ENCODE data around the gene LGALS4. TPM values are rescaled to one million over a fixed set of nuclear protein-coding genes. Genes with fewer than 3 reads are reported as not detected.

LGALS4 gene
- polyA plus RNA-seq, 1 experiment, result 0.07 TPM

GRCh38 chr19:38850436-38850975 lies 37.8 kb upstream of the LGALS4 start:
- peak overlapping the region; percentile 91 for H3K27ac ChIP-seq (ENCODE audit: low read depth, low read length)
- DNase-seq (ENCODE audit: low read depth, low spot score), result peak; percentile 100
- peak; percentile 23; the same call in 1 of the 2 replicates for TF ChIP-seq CTCF (IDR thresholded peaks at IDR 0.05; ENCODE audit: low read depth, low read length)
- ChIA-PET POLR2A (interaction anchor here (0.6 kb wide), 1 partner anchor 110 kb away, joined by 3 read pairs; no protein-coding TSS in a partner anchor), CTCF (no interaction called here)
- H3K27me3 ChIP-seq (ENCODE audit: control insufficient read depth, insufficient read depth, low read length), result no peaks in the 10 kb centered on the region
- H3K4me3 ChIP-seq (ENCODE audit: low read depth, low read length), result peak overlapping the region; percentile 67
- H3K9me3 ChIP-seq (ENCODE audit: control insufficient read depth, insufficient read depth, low read length), result no peaks in the 10 kb centered on the region; the same call in 1 of the 2 replicates

GRCh38 chr19:38849860-38850435 lies 37.2 kb upstream of the LGALS4 start, which contains the start of gene HNRNPL:
TSS of gene HNRNPL (minus strand) at chr19:38849986. CDS start at chr19:38849966, 20 bp downstream.
- Histone ChIP-seq H3K4me3 (ENCODE audit: low read depth, low read length) (peak within 1 kb of the TSS; percentile 67), H3K27ac (ENCODE audit: low read depth, low read length) (peak within 1 kb of the TSS; percentile 91), H3K27me3 (ENCODE audit: control insufficient read depth, insufficient read depth, low read length) (no peaks in the 10 kb centered on the region), H3K9me3 (ENCODE audit: control insufficient read depth, insufficient read depth, low read length) (no peaks in the 10 kb centered on the region; the same call in 1 of the 2 replicates)
- POLR2A ChIA-PET, result interaction anchor here (1.0 to 1.4 kb wide), 7 partner anchors 11 to 231 kb away, joined by 4 to 14 read pairs (median 7); partner anchors contain the start of genes ECH1, EIF3K, MRPS12 and NFKBIB
- peak; percentile 54 for TF ChIP-seq CTCF (IDR thresholded peaks at IDR 0.05; ENCODE audit: low read depth, low read length)
- CTCF ChIA-PET, result interaction anchor here (0.6 to 1.1 kb wide), 3 partner anchors 37 to 115 kb away, joined by 3 to 5 read pairs (median 4); no protein-coding TSS in a partner anchor
- no peak for DNase-seq (ENCODE audit: low read depth, low spot score)

DNA sequence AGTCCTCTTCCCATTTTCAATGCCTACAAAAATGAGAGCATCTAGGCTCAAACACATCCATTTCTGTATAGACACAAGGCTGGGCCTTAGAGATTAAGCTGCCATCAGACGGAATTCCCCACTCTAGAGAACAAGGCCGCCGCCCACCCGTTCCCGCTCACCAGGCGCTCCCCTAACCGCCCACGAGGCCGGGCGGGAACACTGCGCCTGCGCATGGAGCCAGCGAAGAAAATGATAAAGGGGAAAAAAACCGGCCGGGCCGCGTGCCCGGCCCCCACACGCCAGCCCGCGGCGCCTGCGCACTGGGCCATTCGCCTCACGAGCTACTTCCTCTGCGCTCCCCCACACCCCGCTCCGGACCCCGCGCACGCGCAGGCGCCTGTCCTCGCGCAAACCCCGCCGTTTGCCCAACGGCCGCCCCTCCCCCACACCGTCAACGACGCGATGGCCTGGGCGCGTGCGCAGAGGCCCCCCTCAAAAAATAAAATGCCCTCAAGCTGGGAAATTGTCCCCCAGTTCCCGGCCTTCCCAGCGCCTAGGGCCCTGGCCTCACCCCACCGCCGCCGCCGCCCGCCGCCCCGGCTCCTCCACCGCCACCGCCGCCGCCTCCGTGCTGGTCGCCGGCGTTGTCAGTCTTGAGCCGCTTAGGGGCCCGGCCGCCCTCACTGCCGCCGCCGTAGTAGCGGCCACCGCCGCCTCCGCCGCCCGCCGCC lies 36.6 kb upstream of the LGALS4 start:
- Histone ChIP-seq H3K9me3 (ENCODE audit: control insufficient read depth, insufficient read depth, low read length) (no peaks in the 10 kb centered on the region; the same call in 1 of the 2 replicates), H3K27ac (ENCODE audit: low read depth, low read length) (peak overlapping the region; percentile 77), H3K27me3 (ENCODE audit: control insufficient read depth, insufficient read depth, low read length) (no peaks in the 10 kb centered on the region), H3K4me3 (ENCODE audit: low read depth, low read length) (peak overlapping the region; percentile 65)
- DNase-seq (ENCODE audit: low read depth, low spot score), result peak; percentile 89
- no peak for TF ChIP-seq CTCF (IDR thresholded peaks at IDR 0.05; ENCODE audit: low read depth, low read length)
- ChIA-PET CTCF (interaction anchor here (0.6 to 1.1 kb wide), 5 partner anchors 20 to 593 kb away, joined by 3 to 5 read pairs (median 4); partner anchors contain the start of gene PPP1R14A), POLR2A (interaction anchor here (0.5 to 1.4 kb wide), 12 partner anchors 9 to 598 kb away, joined by 3 to 14 read pairs (median 6); partner anchors contain the start of genes ACTN4, CCER2, ECH1 and EIF3K)

DNA sequence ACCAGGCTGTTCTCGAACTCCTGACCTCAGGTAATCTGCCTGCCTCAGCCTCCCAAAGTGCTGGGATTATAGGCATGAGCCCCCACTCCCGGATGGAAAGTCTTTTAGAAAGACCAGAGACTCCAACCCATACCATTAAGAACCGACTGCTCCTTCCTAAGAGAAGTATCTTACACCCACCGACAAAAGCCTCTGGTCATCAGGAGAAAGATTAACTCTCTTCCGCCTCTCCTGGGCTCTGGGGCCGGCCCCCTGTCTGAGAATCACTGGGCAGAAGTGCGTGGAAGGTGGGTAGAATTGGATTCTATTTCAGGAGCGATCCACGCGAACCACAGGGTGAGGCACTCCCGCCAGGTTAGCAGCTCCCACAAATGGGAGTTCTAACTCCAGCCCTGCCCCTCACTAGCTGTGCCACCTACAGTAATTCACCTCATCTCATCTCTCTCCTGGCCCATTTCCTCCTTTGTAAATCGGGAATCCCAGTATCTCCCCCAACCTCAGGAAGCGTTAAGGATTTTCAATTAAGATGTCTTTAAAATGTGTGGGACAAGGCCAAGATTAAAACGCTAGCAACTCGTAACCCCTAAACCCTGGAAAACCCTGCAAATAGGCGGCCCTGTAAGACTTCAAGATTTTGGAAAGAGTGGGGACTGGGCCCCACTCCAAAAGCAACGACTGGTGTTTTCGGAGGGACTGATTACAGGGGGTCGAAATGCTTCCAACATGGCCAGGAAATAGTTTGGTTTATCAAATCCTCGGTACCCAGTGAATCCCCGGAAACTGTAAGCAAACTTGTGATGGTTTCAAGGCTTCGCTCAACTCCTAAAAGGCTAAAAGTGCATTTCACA lies 35.8 kb upstream of the LGALS4 start:
- POLR2A ChIA-PET, result interaction anchor here (0.5 to 1.4 kb wide), 12 partner anchors 9 to 597 kb away, joined by 3 to 14 read pairs (median 6); partner anchors contain the start of genes ACTN4, CCER2, ECH1 and EIF3K

More for the DNA sequence above, 35.8 kb upstream of the LGALS4 start:
- no peak for DNase-seq (ENCODE audit: low read depth, low spot score)
- Histone ChIP-seq H3K4me3 (ENCODE audit: low read depth, low read length) (peak overlapping the region; percentile 65), H3K27ac (ENCODE audit: low read depth, low read length) (peak overlapping the region; percentile 77), H3K9me3 (ENCODE audit: control insufficient read depth, insufficient read depth, low read length) (no peaks in the 10 kb centered on the region; the same call in 1 of the 2 replicates), H3K27me3 (ENCODE audit: control insufficient read depth, insufficient read depth, low read length) (no peaks in the 10 kb centered on the region)
- TF ChIP-seq CTCF (IDR thresholded peaks at IDR 0.05; ENCODE audit: low read depth, low read length), result no peak
- CTCF ChIA-PET, result interaction anchor here (0.6 to 1.1 kb wide), 4 partner anchors 20 to 592 kb away, joined by 3 to 5 read pairs (median 4); partner anchors contain the start of gene PPP1R14A
